HG02981 (cell line): ENCODE data around the gene TRIP13.

ENCODE experiments used
- ATAC-seq: cut with Tn5 transposase; IDR thresholded peaks from one replicate; pipeline ENCODE4 v1.9.1; 2021; ENCODE audit warnings: mild to moderate bottlenecking, moderate library complexity; ENCODE audit not compliant: unreplicated experiment

The TRIP13 gene

GRCh38 chr5:963673-964531, 71.2 kb downstream of the TRIP13 start:
- peak; percentile 83 for ATAC-seq

- no peak for ATAC-seq
Measured at GRCh38 chr5:964821-965220, 72.1 kb downstream of the TRIP13 start.

GRCh38 chr5:965604-966344, 73.1 kb downstream of the TRIP13 start:
- no peak for ATAC-seq

GRCh38 chr5:966345-966710, 73.6 kb downstream of the TRIP13 start:
- ATAC-seq = no peak

- no peak for ATAC-seq
Measured at GRCh38 chr5:966941-967340, 74.3 kb downstream of the TRIP13 start.
